ENCODE results near the gene DAPK3. TPM values are rescaled to one million over a fixed set of nuclear protein-coding genes. Genes with fewer than 3 reads are reported as not detected.

The DAPK3 gene
- total and polyA plus RNA-seq, 8 donors = 35.6 to 70.7 (median 44.1) TPM

- no peak overlapping the region for H3K4me3 ChIP-seq
- no peaks in the 10 kb centered on the region for H3K36me3 ChIP-seq
- no peak for TF ChIP-seq CTCF (IDR thresholded peaks at IDR 0.05)
- no peaks in the 10 kb centered on the region for H3K27me3 ChIP-seq
- peaks cover 0 to 5% of the 10 kb centered on the region in 2 donors for H3K9me3 ChIP-seq
- H3K27ac ChIP-seq = no peak overlapping the region
- no peaks in the 10 kb centered on the region for H3K4me1 ChIP-seq
- ATAC-seq = no peak
- no peak for DNase-seq
- intact Hi-C loops (cut with DNase I) = no loop called here
Observed at GRCh38 chr19:3916033-3916432, 54.9 kb downstream of the DAPK3 start.

- no peak overlapping the region for H3K27ac ChIP-seq
- ATAC-seq (no peak), DNase-seq (no peak)
- no peak overlapping the region for H3K4me3 ChIP-seq
- no peak for TF ChIP-seq CTCF (IDR thresholded peaks at IDR 0.05)
- no peaks in the 10 kb centered on the region for H3K27me3 ChIP-seq
- H3K4me1 ChIP-seq = no peaks in the 10 kb centered on the region
- H3K9me3 ChIP-seq = peaks cover 0 to 13% of the 10 kb centered on the region in 2 donors
- H3K36me3 ChIP-seq = no peaks in the 10 kb centered on the region
- intact Hi-C loops (cut with DNase I) = no loop called here
Observed at GRCh38 chr19:3914199-3914598, 56.7 kb downstream of the DAPK3 start.

GRCh38 chr19:3910105-3910504 is 60.8 kb downstream of the DAPK3 start:
- Histone ChIP-seq H3K4me3 (no peak overlapping the region), H3K9me3 (peaks cover 0 to 13% of the 10 kb centered on the region in 2 donors), H3K4me1 (no peaks in the 10 kb centered on the region), H3K27ac (no peak overlapping the region), H3K36me3 (no peaks in the 10 kb centered on the region), H3K27me3 (peaks cover 0 to 4% of the 10 kb centered on the region in 2 donors)
- ATAC-seq (no peak), DNase-seq (no peak)
- no peak for TF ChIP-seq CTCF (IDR thresholded peaks at IDR 0.05)
- intact Hi-C loops (cut with DNase I) = no loop called here

Small RNA genes lying within 50 kb of the gene (microRNA-seq; reads per million reads assigned to microRNA genes)
- 0 reads per million in 2 donors for gene MIR637

Other genes starting within 250 kb of the DAPK3 start
- 10 to 100 TPM; 22.1 to 24.7 TPM for gene APBA3, start 209.4 kb downstream of the DAPK3 start, total RNA-seq
- 10 to 100 TPM; 15.5 to 21.9 (median 18.6) TPM for gene APBA3, start 209.4 kb downstream of the DAPK3 start, polyA plus RNA-seq (ENCODE audit: insufficient read length in 6 of 6)
- gene MRPL54, start 208.4 kb downstream of the DAPK3 start, total RNA-seq = 10 to 100 TPM; 52.4 to 59.1 TPM
- gene MRPL54, start 208.4 kb downstream of the DAPK3 start, polyA plus RNA-seq (ENCODE audit: insufficient read length in 6 of 6) = 10 to 100 TPM; 24.4 to 33.6 (median 29.7) TPM
- gene RAX2, start 198.9 kb downstream of the DAPK3 start, total RNA-seq = not detected
- gene RAX2, start 198.9 kb downstream of the DAPK3 start, polyA plus RNA-seq (ENCODE audit: insufficient read length in 6 of 6) = under 1 TPM in 1 of 6 donors, not detected in 5; 0.08 TPM
- 1 to 10 TPM; 6.6 to 9.1 TPM for gene MATK, start 184.7 kb downstream of the DAPK3 start, total RNA-seq
- gene MATK, start 184.7 kb downstream of the DAPK3 start, polyA plus RNA-seq (ENCODE audit: insufficient read length in 6 of 6) = 1 to 10 TPM; 1.1 to 2.9 (median 1.6) TPM
- under 1 TPM; 0.26 to 0.52 TPM for gene ZFR2, start 102.1 kb downstream of the DAPK3 start, total RNA-seq
- gene ZFR2, start 102.1 kb downstream of the DAPK3 start, polyA plus RNA-seq (ENCODE audit: insufficient read length in 6 of 6) = under 1 TPM; 0.18 to 0.99 (median 0.54) TPM
- not detected for gene ATCAY, start 90.4 kb downstream of the DAPK3 start, total RNA-seq
- gene ATCAY, start 90.4 kb downstream of the DAPK3 start, polyA plus RNA-seq (ENCODE audit: insufficient read length in 6 of 6) = under 1 TPM; 0.14 to 0.34 (median 0.16) TPM
- gene NMRK2, start 38.0 kb downstream of the DAPK3 start, total RNA-seq = under 1 TPM; 0.32 to 0.50 TPM
- gene NMRK2, start 38.0 kb downstream of the DAPK3 start, polyA plus RNA-seq (ENCODE audit: insufficient read length in 6 of 6) = not detected
- gene EEF2, start 14.4 kb upstream of the DAPK3 start, total RNA-seq = 1,000 to 10,000 TPM; 1,865 to 2,064 TPM
- gene EEF2, start 14.4 kb upstream of the DAPK3 start, polyA plus RNA-seq (ENCODE audit: insufficient read length in 6 of 6) = 1,000 to 10,000 TPM; 1,467 to 1,883 (median 1,686) TPM
- 10 to 100 TPM; 24.3 to 26.9 TPM for gene PIAS4, start 36.6 kb upstream of the DAPK3 start, total RNA-seq
- 10 to 100 TPM; 20.9 to 29.9 (median 23.0) TPM for gene PIAS4, start 36.6 kb upstream of the DAPK3 start, polyA plus RNA-seq (ENCODE audit: insufficient read length in 6 of 6)
- gene ZBTB7A, start 95.8 kb upstream of the DAPK3 start, total RNA-seq = 10 to 100 TPM; 38.8 to 49.5 TPM
- gene ZBTB7A, start 95.8 kb upstream of the DAPK3 start, polyA plus RNA-seq (ENCODE audit: insufficient read length in 6 of 6) = 10 to 100 TPM in 3 of 6 donors, 1 to 10 TPM in 3; 7.1 to 14.3 (median 10.5) TPM
- 100 to 1,000 TPM; 129 to 143 TPM for gene MAP2K2, start 153.0 kb upstream of the DAPK3 start, total RNA-seq
- gene MAP2K2, start 153.0 kb upstream of the DAPK3 start, polyA plus RNA-seq (ENCODE audit: insufficient read length in 6 of 6) = 100 to 1,000 TPM in 5 of 6 donors, 10 to 100 TPM in 1; 97.2 to 121 (median 111) TPM
- gene CREB3L3, start 182.5 kb upstream of the DAPK3 start, total RNA-seq = not detected
- not detected for gene CREB3L3, start 182.5 kb upstream of the DAPK3 start, polyA plus RNA-seq (ENCODE audit: insufficient read length in 6 of 6)
- 10 to 100 TPM; 20.8 to 21.9 TPM for gene SIRT6, start 211.5 kb upstream of the DAPK3 start, total RNA-seq
- gene SIRT6, start 211.5 kb upstream of the DAPK3 start, polyA plus RNA-seq (ENCODE audit: insufficient read length in 6 of 6) = 10 to 100 TPM; 17.8 to 24.7 (median 19.0) TPM
- gene ANKRD24, start 211.6 kb upstream of the DAPK3 start, total RNA-seq = 1 to 10 TPM in 1 of 2 donors, under 1 TPM in 1; 0.58 to 2.1 TPM
- 1 to 10 TPM in 5 of 6 donors, under 1 TPM in 1; 0.86 to 2.3 (median 1.3) TPM for gene ANKRD24, start 211.6 kb upstream of the DAPK3 start, polyA plus RNA-seq (ENCODE audit: insufficient read length in 6 of 6)